Measurements from ENCODE around the gene LCOR.

The LCOR gene

DNA sequence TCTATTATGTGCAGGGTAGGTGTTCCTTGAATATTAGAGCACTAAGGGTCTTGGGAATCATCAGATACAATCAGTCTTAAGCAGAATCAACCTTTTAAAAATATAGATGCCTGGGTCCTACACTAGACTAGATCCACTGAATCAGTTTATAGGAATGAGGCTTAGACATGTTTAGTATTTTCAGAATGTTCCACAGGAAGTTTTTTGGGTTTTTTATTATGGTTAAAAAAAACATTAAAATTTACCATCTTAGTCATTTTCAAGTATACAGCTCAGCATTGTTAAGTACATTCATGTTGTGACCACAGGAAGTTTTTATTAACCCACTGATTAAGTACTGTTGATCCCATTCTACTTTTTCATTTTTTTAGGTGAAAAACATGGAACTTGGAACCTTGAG, 135.7 kb downstream of the LCOR start:
- Histone ChIP-seq H3K36me3 (replicated peaks) (no peaks in the 10 kb centered on the region), H3K4me3 (ENCODE audit: low read depth, low read length) (no peak overlapping the region), H3K27ac (no peak overlapping the region), H3K27me3 (replicated peaks) (no peaks in the 10 kb centered on the region)
- TF ChIP-seq, protein P1, sequence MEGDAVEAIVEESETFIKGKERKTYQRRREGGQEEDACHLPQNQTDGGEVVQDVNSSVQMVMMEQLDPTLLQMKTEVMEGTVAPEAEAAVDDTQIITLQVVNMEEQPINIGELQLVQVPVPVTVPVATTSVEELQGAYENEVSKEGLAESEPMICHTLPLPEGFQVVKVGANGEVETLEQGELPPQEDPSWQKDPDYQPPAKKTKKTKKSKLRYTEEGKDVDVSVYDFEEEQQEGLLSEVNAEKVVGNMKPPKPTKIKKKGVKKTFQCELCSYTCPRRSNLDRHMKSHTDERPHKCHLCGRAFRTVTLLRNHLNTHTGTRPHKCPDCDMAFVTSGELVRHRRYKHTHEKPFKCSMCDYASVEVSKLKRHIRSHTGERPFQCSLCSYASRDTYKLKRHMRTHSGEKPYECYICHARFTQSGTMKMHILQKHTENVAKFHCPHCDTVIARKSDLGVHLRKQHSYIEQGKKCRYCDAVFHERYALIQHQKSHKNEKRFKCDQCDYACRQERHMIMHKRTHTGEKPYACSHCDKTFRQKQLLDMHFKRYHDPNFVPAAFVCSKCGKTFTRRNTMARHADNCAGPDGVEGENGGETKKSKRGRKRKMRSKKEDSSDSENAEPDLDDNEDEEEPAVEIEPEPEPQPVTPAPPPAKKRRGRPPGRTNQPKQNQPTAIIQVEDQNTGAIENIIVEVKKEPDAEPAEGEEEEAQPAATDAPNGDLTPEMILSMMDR (IDR thresholded peaks at IDR 0.05; ENCODE audit: low read depth, low read length, missing control alignments), result no peak
- no peak for DNase-seq
- in situ Hi-C loops (cut with HindIII; ENCODE audit: low pct_ligation_motif_present, low sequenced_read_pairs), result no loop called here

DNA sequence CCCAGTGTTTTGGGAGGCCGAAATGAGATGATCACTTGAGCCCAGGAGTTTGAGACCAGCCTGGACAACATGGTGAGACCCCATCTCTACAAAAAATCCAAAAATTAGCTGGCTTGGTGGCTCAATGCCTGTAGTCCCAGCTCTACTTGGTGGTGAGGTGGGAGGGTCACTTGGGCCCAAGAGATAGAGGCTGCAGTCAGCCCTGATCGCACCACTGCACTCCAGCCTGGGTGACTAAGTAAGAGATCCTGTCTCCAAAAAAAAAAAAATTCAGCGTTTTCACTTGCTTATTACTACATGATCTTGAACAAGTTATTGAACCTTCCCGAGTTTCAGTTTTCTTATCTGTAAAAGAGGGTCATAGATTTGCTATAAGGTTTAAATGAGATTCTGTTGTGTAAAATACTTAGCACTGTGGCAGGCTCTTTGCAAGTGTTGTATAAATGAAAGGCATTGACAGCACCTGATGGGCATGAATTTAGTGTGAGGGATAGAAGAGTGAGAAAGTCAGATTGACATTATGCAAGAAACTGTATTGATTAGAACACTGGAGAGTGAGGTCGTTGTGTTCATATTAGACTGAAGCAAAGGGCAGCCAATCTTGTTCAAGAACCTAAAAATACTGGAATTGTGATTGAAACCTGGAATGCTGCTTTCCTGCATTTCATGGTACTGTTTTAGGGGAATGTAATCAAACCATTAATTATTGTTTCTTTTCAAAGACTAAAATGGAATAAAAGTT, 136.8 kb downstream of the LCOR start:
- in situ Hi-C loops (cut with HindIII; ENCODE audit: low pct_ligation_motif_present, low sequenced_read_pairs), result no loop called here
- Histone ChIP-seq H3K36me3 (replicated peaks) (no peaks in the 10 kb centered on the region), H3K27ac (no peak overlapping the region), H3K4me3 (ENCODE audit: low read depth, low read length) (no peak overlapping the region), H3K27me3 (replicated peaks) (no peaks in the 10 kb centered on the region)
- TF ChIP-seq, protein P1 (IDR thresholded peaks at IDR 0.05; ENCODE audit: low read depth, low read length, missing control alignments), result no peak
- no peak for DNase-seq

DNA sequence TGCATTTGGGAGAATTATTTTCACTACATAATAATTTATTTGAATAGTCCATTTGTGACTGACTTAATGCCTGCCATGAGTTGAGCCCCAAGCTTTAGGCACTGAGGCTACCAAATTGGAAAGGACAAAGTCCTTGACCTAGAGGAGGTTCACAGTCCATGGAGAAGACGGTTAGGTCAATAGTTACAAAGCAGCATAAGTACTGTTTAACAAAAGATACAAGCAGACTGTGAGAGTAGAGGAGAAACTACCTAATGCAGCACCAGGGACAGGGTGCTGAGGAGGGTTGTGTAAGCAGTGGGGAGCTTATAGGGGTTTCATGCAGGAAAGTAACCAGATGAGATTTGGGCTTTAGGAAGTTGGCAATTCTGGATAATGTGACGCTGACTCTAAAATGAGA, 139.2 kb downstream of the LCOR start:
- H3K27ac ChIP-seq, result no peak overlapping the region
- TF ChIP-seq, protein P1 (IDR thresholded peaks at IDR 0.05; ENCODE audit: low read depth, low read length, missing control alignments), result no peak
- H3K36me3 ChIP-seq (replicated peaks), result no peaks in the 10 kb centered on the region
- no peak for DNase-seq
- H3K27me3 ChIP-seq (replicated peaks), result no peaks in the 10 kb centered on the region
- no peak overlapping the region for H3K4me3 ChIP-seq (ENCODE audit: low read depth, low read length)
- in situ Hi-C loops (cut with HindIII; ENCODE audit: low pct_ligation_motif_present, low sequenced_read_pairs), result no loop called here

DNA sequence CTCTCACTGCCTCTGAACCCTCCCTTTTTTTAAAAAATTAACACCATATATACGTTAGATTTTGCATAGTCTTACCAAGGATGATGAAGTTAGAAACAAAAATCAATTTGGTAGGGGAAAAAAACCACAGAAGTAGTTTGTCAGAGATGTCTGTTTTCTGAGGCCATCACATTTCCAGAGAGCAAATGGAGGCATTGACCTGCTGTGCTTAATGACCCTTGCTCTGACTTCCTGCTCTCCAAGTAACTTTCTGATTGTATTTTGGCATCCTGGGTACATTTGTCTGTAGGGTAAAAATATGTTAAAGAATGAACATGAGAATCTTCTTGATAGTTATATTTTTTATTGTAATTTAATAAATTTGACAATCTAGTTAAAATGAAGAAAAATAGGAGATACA, 140.2 kb downstream of the LCOR start:
- H3K27ac ChIP-seq, result no peak overlapping the region
- no peaks in the 10 kb centered on the region for H3K27me3 ChIP-seq (replicated peaks)
- TF ChIP-seq, protein P1 (IDR thresholded peaks at IDR 0.05; ENCODE audit: low read depth, low read length, missing control alignments), result no peak
- no peaks in the 10 kb centered on the region for H3K36me3 ChIP-seq (replicated peaks)
- no peak overlapping the region for H3K4me3 ChIP-seq (ENCODE audit: low read depth, low read length)
- no peak for DNase-seq
- in situ Hi-C loops (cut with HindIII; ENCODE audit: low pct_ligation_motif_present, low sequenced_read_pairs), result no loop called here

DNA sequence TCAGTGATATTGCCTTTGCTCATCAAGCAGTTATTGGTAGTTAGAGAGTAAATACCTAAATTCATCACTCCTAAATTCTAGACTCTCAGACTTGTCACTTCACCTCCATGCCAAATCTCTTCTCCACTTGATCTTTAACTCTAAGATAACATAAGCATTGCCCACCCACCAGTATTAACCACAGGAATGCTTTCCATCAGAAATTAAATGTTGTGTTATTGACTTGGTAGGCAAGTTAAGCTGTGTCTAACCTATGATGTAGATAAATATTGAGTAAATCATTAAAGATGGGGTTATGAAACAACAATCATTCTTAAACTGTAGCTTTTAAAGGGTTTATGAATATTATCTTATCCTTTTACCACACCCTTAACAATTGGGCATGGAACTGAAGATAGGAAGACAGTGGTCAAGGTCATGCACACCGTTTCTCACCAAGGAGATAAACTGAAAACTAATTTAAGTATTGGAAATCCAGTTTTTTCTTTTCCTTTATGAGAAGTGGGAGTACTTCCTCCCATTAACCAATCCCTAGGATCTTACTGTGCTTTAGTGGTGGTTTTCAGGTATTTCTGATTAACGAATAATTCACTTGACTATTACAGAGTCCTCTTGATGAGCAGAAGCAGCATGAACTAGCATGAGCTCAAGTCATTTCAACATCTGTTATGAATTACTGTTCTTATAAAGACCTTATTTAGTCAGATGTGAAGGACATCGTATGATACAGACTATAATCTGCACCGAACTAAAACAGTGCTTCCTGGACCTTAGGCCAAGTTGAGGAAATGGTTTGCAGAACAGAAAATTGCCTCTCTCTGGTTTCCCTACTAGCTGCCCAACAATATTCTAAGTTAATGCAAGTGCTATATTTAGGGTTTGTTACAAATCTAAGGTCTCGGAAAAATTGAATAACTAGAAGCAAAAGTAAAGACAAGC, 142.0 kb downstream of the LCOR start:
- Histone ChIP-seq H3K27me3 (replicated peaks) (no peaks in the 10 kb centered on the region), H3K36me3 (replicated peaks) (no peaks in the 10 kb centered on the region), H3K4me3 (ENCODE audit: low read depth, low read length) (no peak overlapping the region), H3K27ac (no peak overlapping the region)
- no peak for DNase-seq
- in situ Hi-C loops (cut with HindIII; ENCODE audit: low pct_ligation_motif_present, low sequenced_read_pairs), result no loop called here
- TF ChIP-seq, protein P1 (IDR thresholded peaks at IDR 0.05; ENCODE audit: low read depth, low read length, missing control alignments), result no peak

All from brain microvascular endothelial cell (primary cell).